Measurements from ENCODE around the gene IFI27. TPM values are rescaled to one million over a fixed set of nuclear protein-coding genes. Genes with fewer than 3 reads are reported as not detected.

Gene IFI27
- total and polyA plus RNA-seq, 9 donors = 44.5 to 413 (median 83.1) TPM

GRCh38 chr14:94093418-94093817, 17.1 kb upstream of the IFI27 start:
- DNase-seq = no peak
- intact Hi-C loops (cut with DNase I) = no loop called here
- Histone ChIP-seq H3K36me3 (no peaks in the 10 kb centered on the region), H3K4me3 (no peak overlapping the region), H3K27ac (no peak overlapping the region), H3K4me1 (ENCODE audit: insufficient read depth) (no peaks in the 10 kb centered on the region), H3K27me3 (no peaks in the 10 kb centered on the region), H3K9me3 (no peaks in the 10 kb centered on the region)
- 92 to 100% (median 92%) methylated on average over 2 of the region's 2 CpGs for WGBS, 3 donors
- TF ChIP-seq, protein P1, sequence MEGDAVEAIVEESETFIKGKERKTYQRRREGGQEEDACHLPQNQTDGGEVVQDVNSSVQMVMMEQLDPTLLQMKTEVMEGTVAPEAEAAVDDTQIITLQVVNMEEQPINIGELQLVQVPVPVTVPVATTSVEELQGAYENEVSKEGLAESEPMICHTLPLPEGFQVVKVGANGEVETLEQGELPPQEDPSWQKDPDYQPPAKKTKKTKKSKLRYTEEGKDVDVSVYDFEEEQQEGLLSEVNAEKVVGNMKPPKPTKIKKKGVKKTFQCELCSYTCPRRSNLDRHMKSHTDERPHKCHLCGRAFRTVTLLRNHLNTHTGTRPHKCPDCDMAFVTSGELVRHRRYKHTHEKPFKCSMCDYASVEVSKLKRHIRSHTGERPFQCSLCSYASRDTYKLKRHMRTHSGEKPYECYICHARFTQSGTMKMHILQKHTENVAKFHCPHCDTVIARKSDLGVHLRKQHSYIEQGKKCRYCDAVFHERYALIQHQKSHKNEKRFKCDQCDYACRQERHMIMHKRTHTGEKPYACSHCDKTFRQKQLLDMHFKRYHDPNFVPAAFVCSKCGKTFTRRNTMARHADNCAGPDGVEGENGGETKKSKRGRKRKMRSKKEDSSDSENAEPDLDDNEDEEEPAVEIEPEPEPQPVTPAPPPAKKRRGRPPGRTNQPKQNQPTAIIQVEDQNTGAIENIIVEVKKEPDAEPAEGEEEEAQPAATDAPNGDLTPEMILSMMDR (IDR thresholded peaks at IDR 0.05) = no peak
- no peak for TF ChIP-seq EP300 (IDR thresholded peaks at IDR 0.05)
- TF ChIP-seq POLR2A (IDR thresholded peaks at IDR 0.05) = no peak

DNA sequence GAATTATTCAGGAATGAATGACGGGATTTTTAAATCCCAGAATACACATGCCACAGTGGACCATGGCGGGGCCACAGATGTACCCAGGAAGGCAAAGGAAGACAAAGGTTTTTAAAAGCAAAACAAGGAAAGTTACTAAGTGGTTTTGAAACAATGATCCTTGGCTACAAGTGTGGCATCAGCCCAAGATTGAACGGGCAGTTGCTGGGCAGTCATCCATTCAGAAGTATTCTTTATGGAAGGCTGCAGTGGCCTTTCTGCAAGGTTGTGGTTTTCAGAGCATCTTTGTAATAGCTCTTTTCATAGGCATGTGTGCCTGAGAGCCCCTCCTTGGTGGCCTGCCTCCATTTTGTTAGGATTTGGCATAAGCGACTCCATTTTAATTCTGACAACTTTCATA, 13.4 kb upstream of the IFI27 start:
- no peak for DNase-seq
- 93 to 96% (median 93%) methylated on average over 4 of the region's 4 CpGs for WGBS, 3 donors
- no peak overlapping the region for H3K27ac ChIP-seq
- intact Hi-C loops (cut with DNase I) = no loop called here
- TF ChIP-seq EP300 (IDR thresholded peaks at IDR 0.05) (no peak), POLR2A (IDR thresholded peaks at IDR 0.05) (no peak)
- TF ChIP-seq, protein P1 (IDR thresholded peaks at IDR 0.05) = no peak
- no peaks in the 10 kb centered on the region for H3K27me3 ChIP-seq
- H3K9me3 ChIP-seq = no peaks in the 10 kb centered on the region
- no peak overlapping the region for H3K4me3 ChIP-seq
- H3K36me3 ChIP-seq = no peaks in the 10 kb centered on the region
- no peaks in the 10 kb centered on the region for H3K4me1 ChIP-seq (ENCODE audit: insufficient read depth)

DNA sequence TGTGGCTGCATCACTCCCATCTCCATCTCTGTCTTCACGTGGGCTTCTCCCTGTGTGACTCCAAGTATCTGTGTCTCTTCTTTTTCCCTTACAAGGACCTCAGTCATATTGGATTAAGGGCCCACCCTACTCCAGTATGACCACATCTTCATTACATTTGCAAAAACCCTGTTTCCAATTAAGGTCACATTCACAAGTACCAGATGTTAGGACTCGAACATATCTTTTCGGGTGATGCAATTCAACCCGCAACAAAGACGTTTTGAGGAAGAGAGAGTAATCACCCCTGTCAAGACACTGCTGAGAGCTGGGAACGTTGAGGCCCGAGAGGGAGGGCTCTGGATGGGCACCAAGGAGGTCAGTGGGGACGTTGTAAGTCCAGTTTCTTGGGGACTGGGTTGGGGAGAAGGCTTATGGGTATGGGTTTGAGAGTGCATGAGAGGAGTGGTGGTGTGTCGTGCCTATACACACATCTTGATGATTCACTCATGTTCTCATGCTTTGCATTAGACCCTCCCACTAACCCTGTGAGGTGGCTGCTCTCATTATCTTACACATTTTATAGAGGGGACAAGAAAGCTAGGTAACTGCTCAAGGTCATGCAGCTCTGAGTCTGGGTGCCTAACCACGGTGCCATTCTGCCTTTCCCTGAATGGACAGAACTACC, 12.1 kb upstream of the IFI27 start:
- H3K4me1 ChIP-seq (ENCODE audit: insufficient read depth) = no peaks in the 10 kb centered on the region
- intact Hi-C loops (cut with DNase I) = no loop called here
- no peak overlapping the region for H3K27ac ChIP-seq
- no peak for DNase-seq
- TF ChIP-seq EP300 (IDR thresholded peaks at IDR 0.05) (no peak), POLR2A (IDR thresholded peaks at IDR 0.05) (no peak)
- TF ChIP-seq, protein P1 (IDR thresholded peaks at IDR 0.05) = no peak
- H3K36me3 ChIP-seq = no peaks in the 10 kb centered on the region
- WGBS, 3 donors = 64 to 71% (median 67%) methylated on average over 10 of the region's 10 CpGs
- H3K9me3 ChIP-seq = no peaks in the 10 kb centered on the region
- no peak overlapping the region for H3K4me3 ChIP-seq
- no peaks in the 10 kb centered on the region for H3K27me3 ChIP-seq

DNA sequence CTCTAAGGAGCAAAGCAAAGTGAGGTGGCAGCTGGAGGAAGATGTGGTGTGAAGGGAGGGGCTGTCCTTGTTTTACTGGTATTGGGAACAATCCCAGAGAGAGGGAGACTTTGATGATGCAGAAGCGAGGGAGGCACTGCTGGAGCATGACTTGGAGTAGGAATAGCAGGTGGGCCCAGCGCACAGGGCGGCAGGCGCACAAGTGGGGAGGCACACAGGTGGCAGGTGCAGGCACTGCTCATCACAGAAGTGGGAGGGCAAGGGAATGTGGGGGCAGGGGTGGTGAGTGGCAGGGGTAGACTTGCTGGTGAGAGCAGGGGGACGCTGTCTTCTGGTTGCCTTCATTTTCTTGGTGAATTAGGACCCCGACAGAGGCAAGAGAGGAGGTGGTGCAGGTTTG, 11.5 kb upstream of the IFI27 start:
- H3K27ac ChIP-seq = no peak overlapping the region
- no peaks in the 10 kb centered on the region for H3K4me1 ChIP-seq (ENCODE audit: insufficient read depth)
- no peaks in the 10 kb centered on the region for H3K36me3 ChIP-seq
- no peaks in the 10 kb centered on the region for H3K27me3 ChIP-seq
- DNase-seq = no peak
- H3K9me3 ChIP-seq = no peaks in the 10 kb centered on the region
- 80 to 95% (median 94%) methylated on average over 6 of the region's 6 CpGs for WGBS, 3 donors
- no peak overlapping the region for H3K4me3 ChIP-seq
- TF ChIP-seq, protein P1 (IDR thresholded peaks at IDR 0.05) = no peak
- TF ChIP-seq EP300 (IDR thresholded peaks at IDR 0.05) = no peak
- no peak for TF ChIP-seq POLR2A (IDR thresholded peaks at IDR 0.05)
- intact Hi-C loops (cut with DNase I) = no loop called here

Measured in ovary (tissue), 9 donors.